ENCODE results near the gene NPHP4.

The NPHP4 gene

GRCh38 chr1:5879421-5879820 lies 112.8 kb downstream of the NPHP4 start:
- no peak for DNase-seq (ENCODE audit: low read depth in 2 of 2)

- no peak for DNase-seq (ENCODE audit: low read depth in 2 of 2)
These were observed 113.3 kb downstream of the NPHP4 start for GRCh38 chr1:5878971-5879370.

GRCh38 chr1:5877683-5878530 lies 114.3 kb downstream of the NPHP4 start:
- no peak for DNase-seq (ENCODE audit: low read depth in 2 of 2)

GRCh38 chr1:5877001-5877400 lies 115.2 kb downstream of the NPHP4 start:
- DNase-seq (ENCODE audit: low read depth in 2 of 2): no peak

GRCh38 chr1:5876094-5876650 lies 116.1 kb downstream of the NPHP4 start:
- DNase-seq (ENCODE audit: low read depth in 2 of 2): no peak

GRCh38 chr1:5875345-5875910 lies 116.8 kb downstream of the NPHP4 start:
- DNase-seq (ENCODE audit: low read depth in 2 of 2): no peak

GRCh38 chr1:5874416-5875110 lies 117.7 kb downstream of the NPHP4 start:
- no peak for DNase-seq (ENCODE audit: low read depth in 2 of 2)

GRCh38 chr1:5873556-5873955 lies 118.7 kb downstream of the NPHP4 start:
- no peak for DNase-seq (ENCODE audit: low read depth in 2 of 2)

GRCh38 chr1:5872886-5873285 lies 119.3 kb downstream of the NPHP4 start:
- no peak for DNase-seq (ENCODE audit: low read depth in 2 of 2)

GRCh38 chr1:5868931-5869500 lies 123.2 kb downstream of the NPHP4 start:
- DNase-seq (ENCODE audit: low read depth in 2 of 2): no peak

- no peak for DNase-seq (ENCODE audit: low read depth in 2 of 2)
These were observed 126.5 kb downstream of the NPHP4 start for GRCh38 chr1:5865774-5866173.

- DNase-seq (ENCODE audit: low read depth in 2 of 2): no peak
These were observed 127.2 kb downstream of the NPHP4 start for GRCh38 chr1:5865056-5865455.

- no peak for DNase-seq (ENCODE audit: low read depth in 2 of 2)
These were observed 128.0 kb downstream of the NPHP4 start for GRCh38 chr1:5864256-5864655.

GRCh38 chr1:5863238-5863637 lies 129.0 kb downstream of the NPHP4 start:
- no peak for DNase-seq (ENCODE audit: low read depth in 2 of 2)

GRCh38 chr1:5861871-5862825 lies 130.1 kb downstream of the NPHP4 start:
- no peak for DNase-seq (ENCODE audit: low read depth in 2 of 2)

- no peak for DNase-seq (ENCODE audit: low read depth in 2 of 2)
These were observed 131.9 kb downstream of the NPHP4 start for GRCh38 chr1:5860277-5860676.

GRCh38 chr1:5859766-5860165 lies 132.5 kb downstream of the NPHP4 start:
- DNase-seq (ENCODE audit: low read depth in 2 of 2): no peak

- DNase-seq (ENCODE audit: low read depth in 2 of 2): no peak
These were observed 133.3 kb downstream of the NPHP4 start for GRCh38 chr1:5858844-5859407.

- no peak for DNase-seq (ENCODE audit: low read depth in 2 of 2)
These were observed 134.0 kb downstream of the NPHP4 start for GRCh38 chr1:5858246-5858645.

- no peak for DNase-seq (ENCODE audit: low read depth in 2 of 2)
These were observed 134.6 kb downstream of the NPHP4 start for GRCh38 chr1:5857508-5858090.

All from fibroblast of skin of left quadriceps (primary cell).